ENCODE data around the gene RSU1. TPM values are rescaled to one million over a fixed set of nuclear protein-coding genes. Genes with fewer than 3 reads are reported as not detected.

RSU1 gene
- total RNA-seq, 1 donor from 2014 or later, result 39.2 TPM

GRCh38 chr10:16773334-16773733, 43.9 kb downstream of the RSU1 start:
- no peaks in the 10 kb centered on the region for H3K27me3 ChIP-seq (ENCODE audit: low read depth)
- intact Hi-C loops (cut with micrococcal nuclease), result no loop called here
- TF ChIP-seq CTCF (IDR thresholded peaks at IDR 0.05; ENCODE audit: borderline replicate concordance), result no peak
- H3K9me3 ChIP-seq (replicated peaks), result no peaks in the 10 kb centered on the region
- peaks cover 39% of the 10 kb centered on the region for H3K4me1 ChIP-seq
- H3K4me3 ChIP-seq, result no peak overlapping the region
- no peaks in the 10 kb centered on the region for H3K36me3 ChIP-seq
- no peak for DNase-seq
- H3K27ac ChIP-seq (replicated peaks), result no peak overlapping the region

- TF ChIP-seq CTCF (IDR thresholded peaks at IDR 0.05; ENCODE audit: borderline replicate concordance), result no peak
- Histone ChIP-seq H3K4me3 (no peak overlapping the region), H3K27me3 (ENCODE audit: low read depth) (no peaks in the 10 kb centered on the region), H3K36me3 (no peaks in the 10 kb centered on the region), H3K4me1 (peaks cover 26% of the 10 kb centered on the region), H3K9me3 (replicated peaks) (no peaks in the 10 kb centered on the region), H3K27ac (replicated peaks) (no peak overlapping the region)
- DNase-seq, result no peak
- intact Hi-C loops (cut with micrococcal nuclease), result no loop called here
Observed at GRCh38 chr10:16770670-16771069, 46.6 kb downstream of the RSU1 start.

- H3K27ac ChIP-seq (replicated peaks), result no peak overlapping the region
- peaks cover 31% of the 10 kb centered on the region for H3K4me1 ChIP-seq
- no peak for DNase-seq
- TF ChIP-seq CTCF (IDR thresholded peaks at IDR 0.05; ENCODE audit: borderline replicate concordance), result no peak
- H3K4me3 ChIP-seq, result no peak overlapping the region
- intact Hi-C loops (cut with micrococcal nuclease), result no loop called here
- no peaks in the 10 kb centered on the region for H3K9me3 ChIP-seq (replicated peaks)
- H3K27me3 ChIP-seq (ENCODE audit: low read depth), result no peaks in the 10 kb centered on the region
- H3K36me3 ChIP-seq, result no peaks in the 10 kb centered on the region
Observed at GRCh38 chr10:16770141-16770540, 47.1 kb downstream of the RSU1 start.

- intact Hi-C loops (cut with micrococcal nuclease), result no loop called here
- no peak overlapping the region for H3K27ac ChIP-seq (replicated peaks)
- TF ChIP-seq CTCF (IDR thresholded peaks at IDR 0.05; ENCODE audit: borderline replicate concordance), result no peak
- no peaks in the 10 kb centered on the region for H3K36me3 ChIP-seq
- peaks cover 32% of the 10 kb centered on the region for H3K4me1 ChIP-seq
- no peaks in the 10 kb centered on the region for H3K27me3 ChIP-seq (ENCODE audit: low read depth)
- DNase-seq, result no peak
- no peak overlapping the region for H3K4me3 ChIP-seq
- H3K9me3 ChIP-seq (replicated peaks), result no peaks in the 10 kb centered on the region
Observed at GRCh38 chr10:16769331-16769730, 47.9 kb downstream of the RSU1 start.

- Histone ChIP-seq H3K27ac (replicated peaks) (no peak overlapping the region), H3K9me3 (replicated peaks) (no peaks in the 10 kb centered on the region), H3K4me1 (peaks cover 32% of the 10 kb centered on the region), H3K27me3 (ENCODE audit: low read depth) (no peaks in the 10 kb centered on the region), H3K36me3 (peaks cover 6% of the 10 kb centered on the region), H3K4me3 (no peak overlapping the region)
- DNase-seq, result no peak
- no peak for TF ChIP-seq CTCF (IDR thresholded peaks at IDR 0.05; ENCODE audit: borderline replicate concordance)
- intact Hi-C loops (cut with micrococcal nuclease), result no loop called here
Observed at GRCh38 chr10:16768702-16769101, 48.5 kb downstream of the RSU1 start.
